Keratinocyte (primary cell): ENCODE data around the gene TRIM3.

Source experiments
- CTCF ChIP-seq, 3 experiments: IDR thresholded peaks in 1 of 3; conservative IDR thresholded peaks in 1 of 3; optimal IDR thresholded peaks in 1 of 3; 2 replicates in 2 of 3; 3 replicates in 1 of 3; pipeline versions ENCODE3 to v1.5.1; 2011; ENCODE audit warnings: low read length in 3 of 3, mild to moderate bottlenecking in 3 of 3, moderate library complexity in 2 of 3, control low read depth in 1 of 3, inconsistent platforms in 1 of 3; ENCODE audit not compliant: insufficient read depth in 2 of 3; ENCODE audit errors: extremely low read depth in 1 of 3
- EZH2 ChIP-seq: IDR thresholded peaks from one replicate; pipeline ENCODE4 v1.6.1; 2012; ENCODE audit warnings: inconsistent platforms, mild to moderate bottlenecking, low read length, moderate library complexity

DNA sequence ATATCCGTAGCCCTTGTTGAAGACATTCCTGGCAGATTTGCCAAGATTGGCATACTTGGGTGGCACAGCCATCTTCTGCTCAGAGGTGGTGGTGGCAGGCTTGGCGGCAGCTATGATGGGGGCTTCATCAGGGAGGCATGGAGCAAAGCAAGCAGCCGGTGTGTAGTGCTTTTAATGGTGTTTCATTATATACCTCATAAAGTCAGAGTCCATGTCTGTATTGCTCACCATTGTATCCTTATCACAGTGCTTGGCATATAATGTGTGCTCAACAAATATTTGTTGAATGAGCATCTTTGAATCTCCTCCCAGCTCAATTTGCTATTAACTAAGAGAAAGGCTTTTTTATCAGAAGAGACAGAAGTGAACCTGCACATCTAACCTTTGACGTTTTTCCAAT, 15.6 kb upstream of the TRIM3 start:
- TF ChIP-seq CTCF (optimal IDR thresholded peaks at IDR 0.05 in 1 of 3, IDR thresholded peaks at IDR 0.05 in 1 of 3, conservative IDR thresholded peaks at IDR 0.05 in 1 of 3; ENCODE audit: extremely low read depth in 1 of 3, insufficient read depth in 2 of 3, low read length in 3 of 3): no peak
- no peak for TF ChIP-seq EZH2
